ENCODE results near the gene USP25. TPM values are rescaled to one million over a fixed set of nuclear protein-coding genes. Genes with fewer than 3 reads are reported as not detected.

The USP25 gene
- total RNA-seq, 1 donor from 2014 or later, result 71.8 TPM

DNA sequence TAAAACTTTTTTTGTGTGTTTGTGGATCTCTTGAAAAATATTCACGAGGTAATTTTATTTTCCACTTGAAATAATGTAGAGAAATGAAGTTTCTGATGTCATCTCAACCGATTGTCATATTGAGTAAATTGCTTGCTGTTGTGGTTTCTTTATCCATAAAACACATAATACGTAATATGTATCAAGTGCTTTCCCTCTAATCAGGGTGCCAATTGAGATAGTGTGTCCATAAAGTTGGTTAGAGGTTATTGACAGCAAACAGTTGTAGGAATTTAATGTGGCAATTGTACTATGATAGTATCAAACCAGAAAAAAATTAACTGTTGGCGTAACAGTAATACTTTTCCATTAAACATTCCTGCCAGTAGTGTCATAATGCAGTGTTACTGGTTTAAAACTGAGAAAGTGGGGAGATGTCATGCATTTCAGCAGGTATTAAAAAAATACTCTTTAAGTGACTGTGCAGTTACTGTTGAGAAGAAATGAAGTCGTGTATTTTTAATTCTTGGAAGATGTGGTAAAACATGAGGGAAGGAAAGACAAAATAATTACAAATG is 38.3 kb downstream of the USP25 start:
- no peak for DNase-seq

DNA sequence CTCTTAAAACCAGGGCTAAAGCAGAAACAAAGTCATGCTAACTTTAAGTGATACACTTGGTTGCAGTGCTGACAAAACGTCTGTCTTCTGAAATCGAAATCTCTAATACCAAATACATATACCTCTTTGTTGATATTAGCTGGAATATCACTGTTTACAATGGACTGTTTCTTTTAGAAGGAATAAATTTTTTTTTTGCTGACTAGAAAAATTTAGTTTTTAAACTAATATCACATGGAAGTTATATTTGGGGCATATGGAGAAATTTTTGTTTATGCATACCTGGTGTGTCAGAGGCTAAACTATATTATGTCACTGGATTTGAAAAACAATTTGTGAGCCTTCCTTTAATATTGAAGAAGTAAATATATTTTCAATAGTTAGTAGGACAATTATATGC is 39.1 kb downstream of the USP25 start:
- DNase-seq, result no peak

DNA sequence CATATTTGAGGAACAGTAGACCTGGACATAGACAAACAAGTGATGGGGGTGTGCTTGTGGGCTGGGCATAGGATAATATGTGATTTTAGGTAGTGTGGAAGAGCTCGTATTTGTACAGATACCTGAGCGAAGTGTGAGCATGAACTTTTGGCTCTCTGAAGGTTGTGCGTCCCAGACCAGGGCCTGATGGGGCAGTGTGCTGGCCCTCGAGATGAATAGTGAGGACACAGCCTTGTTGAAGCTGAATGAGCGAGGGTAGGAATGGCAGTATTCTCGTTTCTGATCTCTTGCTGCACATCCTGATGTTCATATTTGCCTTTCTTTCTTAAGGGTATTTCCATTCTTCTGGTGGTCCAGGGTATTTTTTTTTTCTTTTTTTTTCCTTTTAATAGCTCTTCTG is 41.5 kb downstream of the USP25 start:
- DNase-seq, result no peak

DNA sequence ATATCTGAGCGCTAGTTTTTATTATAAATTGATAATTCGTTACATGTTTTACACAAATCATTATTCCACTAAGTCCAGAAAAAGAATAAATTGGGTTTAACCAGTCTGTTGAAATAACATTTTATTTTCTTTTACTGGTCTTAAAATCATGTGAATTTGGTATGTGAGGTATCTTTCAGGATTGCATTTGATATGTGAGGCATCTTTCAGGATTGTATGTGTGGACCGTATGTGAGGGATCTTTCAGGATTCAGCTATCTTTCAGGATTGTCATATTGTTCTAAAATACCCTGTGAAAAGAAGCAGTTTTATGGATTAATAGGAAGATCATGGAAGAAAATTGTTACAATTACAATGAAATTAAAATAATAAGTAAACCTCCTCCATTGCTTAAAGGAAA is 42.9 kb downstream of the USP25 start:
- no peak for DNase-seq

DNA sequence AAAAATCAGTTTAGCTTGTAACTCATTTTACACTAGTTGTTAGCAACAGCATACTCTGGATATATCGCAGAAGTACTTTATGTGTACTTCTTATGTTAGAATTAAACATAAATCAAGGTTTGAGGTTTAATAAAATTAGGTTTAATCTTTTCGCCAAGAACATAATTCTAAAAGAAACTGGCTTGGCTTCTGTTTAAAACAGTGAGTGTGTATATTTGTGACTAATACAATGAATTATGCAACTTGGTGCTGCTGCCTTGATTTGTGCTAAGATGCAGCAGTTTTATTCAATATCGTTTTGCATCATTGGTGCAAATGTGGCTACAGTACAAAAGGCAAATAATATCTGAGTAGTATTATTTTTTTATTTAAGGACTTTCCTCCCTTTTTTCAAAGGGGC is 44.8 kb downstream of the USP25 start:
- no peak for DNase-seq

DNA sequence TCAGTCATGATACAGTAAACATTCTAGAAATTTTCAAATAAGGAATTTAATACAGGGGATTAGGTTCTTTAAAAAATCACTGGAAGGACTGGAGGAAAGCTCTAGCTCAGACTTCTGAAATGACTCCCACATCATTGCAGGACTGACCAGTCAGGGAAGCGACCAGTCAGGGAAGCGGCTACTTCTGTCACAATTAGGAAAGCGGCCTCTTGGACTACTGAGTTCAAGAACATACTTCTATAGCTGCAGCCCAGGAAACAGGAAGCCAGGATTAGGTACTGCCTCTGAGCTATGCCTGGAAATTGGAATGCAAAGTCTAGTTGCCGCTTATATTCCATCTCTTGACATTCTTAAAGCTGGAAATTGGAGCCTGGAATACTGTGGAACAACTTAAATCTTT is 45.5 kb downstream of the USP25 start:
- DNase-seq, result no peak

DNA sequence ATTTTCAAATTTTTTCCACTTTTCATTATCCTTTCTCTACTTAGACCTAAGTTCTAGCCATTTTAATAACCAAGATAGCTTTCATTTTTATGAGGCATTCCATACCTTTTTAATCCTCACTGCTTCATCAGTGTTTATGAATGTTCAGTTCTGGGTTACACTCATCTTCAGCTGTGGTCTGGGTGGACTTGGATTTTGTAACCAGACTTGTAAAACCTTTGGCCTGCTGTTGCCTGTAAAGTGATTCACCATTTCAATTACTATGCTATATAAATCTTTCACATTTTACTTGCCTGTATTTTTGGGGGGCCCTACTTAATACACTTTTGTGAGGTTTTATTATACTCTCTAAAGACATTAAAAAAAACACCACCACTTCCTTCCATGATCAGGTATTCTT is 46.2 kb downstream of the USP25 start:
- no peak for DNase-seq

DNA sequence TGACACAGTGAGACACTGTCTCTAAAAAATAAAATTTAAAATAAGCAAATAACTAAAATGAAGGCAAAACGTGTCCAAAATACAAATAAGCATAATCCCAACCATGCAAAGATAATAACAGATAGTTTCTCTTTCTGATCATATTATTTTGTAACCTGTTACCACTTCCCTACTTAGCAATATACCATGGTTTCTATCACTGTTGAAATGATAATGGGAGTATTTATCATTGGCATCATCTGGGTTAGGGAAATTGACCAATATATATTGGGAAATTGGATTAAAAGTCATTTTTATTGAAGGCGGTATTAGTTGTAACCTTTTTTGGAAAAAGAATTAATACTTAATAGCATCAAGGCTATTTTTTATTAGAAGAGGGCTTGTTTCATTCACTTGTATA is 47.0 kb downstream of the USP25 start:
- no peak for DNase-seq

DNA sequence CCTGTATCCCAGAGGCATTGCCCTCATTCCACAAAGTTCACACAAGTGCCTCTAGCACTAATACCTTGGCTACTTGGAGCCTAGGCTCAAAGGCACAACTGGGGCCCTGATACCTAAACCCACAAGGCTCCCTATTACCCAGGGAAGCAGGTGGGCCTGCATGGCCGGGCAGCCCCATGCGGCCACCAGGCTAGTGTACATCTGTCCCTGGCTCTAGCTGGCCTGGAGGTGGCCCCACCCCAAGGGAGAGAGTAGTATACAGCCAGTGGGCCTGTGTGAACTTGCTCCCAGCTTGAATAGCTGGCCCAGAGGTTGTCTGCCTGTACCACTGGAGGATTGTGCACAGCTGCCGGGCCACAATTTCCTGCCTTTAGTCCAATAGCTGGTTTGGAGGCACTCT is 52.2 kb downstream of the USP25 start:
- DNase-seq, result no peak

DNA sequence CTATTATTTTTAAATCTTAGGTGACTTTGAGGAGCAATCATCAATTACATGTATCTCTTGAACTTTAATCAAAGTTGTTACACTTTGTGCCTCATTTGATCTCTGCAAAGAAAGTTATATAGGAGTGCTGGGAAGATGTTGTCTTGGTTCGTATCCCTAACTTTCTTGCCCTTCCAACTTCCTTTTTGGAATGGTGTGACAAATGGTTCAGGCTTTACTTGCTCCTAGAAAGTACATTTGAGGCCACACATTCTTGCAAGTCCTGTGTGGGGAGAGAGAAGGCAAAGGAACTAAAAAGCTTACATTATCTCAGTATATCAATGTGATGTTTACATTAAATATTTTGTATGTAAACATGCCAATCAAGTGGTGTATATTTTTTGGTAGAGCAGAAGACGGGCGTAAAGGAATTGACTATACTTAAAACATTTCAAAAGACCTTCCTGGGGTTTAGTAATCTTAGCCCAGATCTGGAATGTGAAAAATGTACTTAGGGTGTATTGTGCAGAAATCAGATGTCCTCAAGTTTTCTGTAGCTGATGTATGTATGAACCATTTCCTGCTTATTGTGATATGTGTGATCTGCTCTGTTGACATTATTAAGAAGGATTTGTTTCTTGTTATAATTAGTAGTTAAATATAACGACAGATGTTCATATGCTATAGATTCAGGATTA is 59.2 kb downstream of the USP25 start:
- peak; percentile 67 for DNase-seq

DNA sequence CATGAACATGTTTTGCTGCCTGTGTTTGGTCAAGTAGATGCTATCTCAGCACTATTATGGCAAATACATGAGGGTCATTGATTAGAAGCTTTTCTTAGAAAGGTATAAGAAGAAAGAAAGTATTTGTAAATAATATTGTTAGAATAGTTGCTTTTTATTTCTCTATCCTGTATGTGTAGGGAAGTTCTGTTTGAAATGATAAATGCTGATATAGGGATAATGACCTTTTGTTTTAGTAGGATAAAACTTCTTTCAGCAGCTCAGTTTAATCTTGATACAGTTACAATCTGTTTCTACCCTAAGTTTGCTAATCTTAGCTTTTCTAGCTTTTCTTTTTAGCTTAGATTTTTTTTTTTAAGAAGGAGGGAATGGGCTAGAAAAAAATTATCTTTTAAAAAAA is 63.3 kb downstream of the USP25 start:
- DNase-seq, result no peak

DNA sequence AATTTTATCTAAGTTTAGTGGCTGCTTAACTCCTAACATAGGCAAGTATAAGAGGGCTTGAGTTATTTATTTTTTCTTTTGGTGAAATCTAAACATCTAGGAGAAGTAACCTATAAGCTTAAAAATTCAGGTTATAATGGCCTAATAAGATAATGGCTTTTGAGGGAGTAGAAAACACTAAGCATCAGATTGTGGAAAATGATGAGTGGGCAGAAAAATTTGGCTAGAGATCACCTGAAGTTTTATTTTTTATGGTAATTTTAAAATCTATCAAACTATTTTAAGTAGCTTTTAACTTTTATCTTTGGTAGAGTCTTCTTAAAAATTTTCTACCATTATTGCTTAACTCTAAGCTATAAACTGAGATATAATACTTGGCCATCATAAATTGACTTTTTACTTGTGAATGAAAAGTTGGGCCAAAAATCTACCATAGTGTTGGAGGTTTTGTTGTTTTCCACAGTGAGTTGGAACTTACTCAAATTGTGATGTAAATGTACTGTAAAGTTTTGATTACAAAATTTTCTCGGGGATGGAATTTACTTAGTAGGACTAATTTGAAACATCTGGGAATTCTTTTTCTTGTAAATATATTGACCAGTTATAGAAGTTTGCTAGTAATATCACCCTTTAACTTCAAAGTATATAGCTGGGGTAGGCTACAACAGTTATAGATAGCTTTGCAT is 63.9 kb downstream of the USP25 start:
- no peak for DNase-seq

DNA sequence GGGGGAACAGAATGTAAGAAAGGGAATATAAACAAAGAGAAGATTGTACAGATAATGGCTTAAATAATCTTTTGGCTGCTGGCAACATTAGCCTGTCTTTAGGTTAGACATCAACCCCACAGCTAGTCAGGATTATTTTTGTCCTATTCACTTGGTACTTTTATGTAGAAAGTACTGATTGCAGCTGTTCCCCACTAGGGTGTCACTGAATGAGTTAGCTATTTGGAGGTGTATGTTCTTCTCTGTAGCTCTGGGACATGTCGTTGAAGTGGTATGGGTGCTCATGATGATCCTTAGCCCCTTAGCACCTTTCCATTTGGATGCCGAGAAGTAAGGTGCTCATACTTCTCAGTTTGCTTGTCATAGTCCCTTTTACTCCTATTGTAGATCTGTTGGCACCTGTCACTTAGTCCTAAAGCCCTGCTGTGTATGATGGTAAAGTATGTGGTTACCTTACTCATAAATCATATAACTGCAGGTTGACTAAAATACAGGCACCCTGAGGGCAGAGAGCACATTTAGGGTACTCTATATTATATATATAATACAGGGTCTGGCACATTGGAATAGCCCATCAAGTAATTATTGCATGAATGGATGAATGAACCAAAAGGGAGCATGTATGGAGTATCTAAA is 64.6 kb downstream of the USP25 start:
- no peak for DNase-seq

DNA sequence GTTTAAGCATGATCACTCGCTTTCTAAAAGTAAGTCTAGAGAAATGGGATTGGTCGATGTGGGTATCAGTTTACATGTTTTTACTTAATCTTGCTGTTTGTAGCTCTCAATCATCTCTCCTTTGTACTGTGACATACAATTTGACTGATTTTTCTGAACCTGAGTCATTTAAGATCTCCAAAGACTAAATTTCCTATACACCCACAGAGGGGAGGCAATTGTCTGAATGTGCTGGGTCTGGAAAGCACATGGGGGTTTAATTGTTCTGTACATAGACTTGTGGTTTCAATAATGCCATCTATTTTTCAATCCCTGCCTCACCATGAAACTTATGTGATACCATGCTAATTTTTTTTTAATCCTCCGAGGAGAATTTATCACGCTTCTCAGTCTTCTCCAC is 65.8 kb downstream of the USP25 start:
- no peak for DNase-seq

DNA sequence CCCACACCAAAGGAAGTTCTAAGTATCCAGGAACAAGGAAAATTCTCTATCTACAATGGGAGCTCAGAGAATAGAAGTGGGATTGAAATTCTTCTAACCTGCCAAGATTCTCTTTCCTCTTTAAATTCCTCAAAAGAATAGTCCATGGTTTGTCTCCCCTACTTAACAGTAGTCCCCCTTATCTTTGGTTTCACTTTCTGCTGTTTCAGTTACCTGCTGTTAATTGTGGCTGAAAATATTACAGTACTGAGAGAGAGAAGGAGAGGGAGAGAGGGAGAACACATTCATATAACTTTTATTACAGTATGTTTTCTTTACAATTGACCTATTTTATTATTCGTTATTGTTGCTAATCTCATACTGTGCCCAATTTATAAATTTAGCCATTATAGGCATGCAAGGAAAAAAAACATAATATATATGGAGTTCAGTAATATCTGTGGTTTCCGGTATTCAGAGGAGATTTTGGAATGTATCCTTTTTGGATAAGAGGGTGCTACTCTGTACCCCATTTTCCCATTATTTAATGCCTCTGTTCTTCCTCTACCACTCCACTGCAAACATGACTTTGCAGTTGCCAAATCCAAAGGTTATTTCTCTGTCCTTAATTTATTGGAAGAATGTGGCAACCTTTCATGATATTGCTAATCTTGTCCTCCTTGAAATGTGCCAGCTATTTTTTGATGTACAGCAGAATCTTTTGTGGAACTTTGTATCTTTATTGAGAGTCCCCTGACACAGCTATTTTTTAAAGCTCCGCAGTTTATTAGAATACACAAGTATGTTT is 68.0 kb downstream of the USP25 start:
- DNase-seq, result peak; percentile 20

DNA sequence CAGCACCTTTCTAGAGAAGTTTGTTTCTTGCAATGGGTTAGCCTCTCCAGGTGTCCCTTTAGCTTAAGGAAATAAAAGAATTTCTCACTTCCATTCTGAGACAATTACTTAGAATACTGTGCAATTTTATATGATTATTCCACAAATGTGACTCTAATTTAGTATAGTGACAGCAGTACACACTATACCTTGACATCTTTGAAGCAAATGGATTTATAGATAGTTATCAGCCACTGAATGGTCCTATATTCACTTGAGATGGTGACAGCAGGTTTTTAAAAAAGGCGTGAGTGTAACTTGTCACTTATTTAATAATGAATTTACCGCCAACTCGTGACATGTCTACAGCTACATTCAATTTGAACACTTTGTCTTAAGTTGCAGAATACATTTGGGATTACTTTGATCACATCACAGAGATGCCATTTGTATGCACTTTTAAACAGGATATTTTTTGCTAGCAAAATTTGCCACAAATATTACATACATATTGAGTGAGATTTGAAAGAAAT is 71.6 kb downstream of the USP25 start:
- no peak for DNase-seq

DNA sequence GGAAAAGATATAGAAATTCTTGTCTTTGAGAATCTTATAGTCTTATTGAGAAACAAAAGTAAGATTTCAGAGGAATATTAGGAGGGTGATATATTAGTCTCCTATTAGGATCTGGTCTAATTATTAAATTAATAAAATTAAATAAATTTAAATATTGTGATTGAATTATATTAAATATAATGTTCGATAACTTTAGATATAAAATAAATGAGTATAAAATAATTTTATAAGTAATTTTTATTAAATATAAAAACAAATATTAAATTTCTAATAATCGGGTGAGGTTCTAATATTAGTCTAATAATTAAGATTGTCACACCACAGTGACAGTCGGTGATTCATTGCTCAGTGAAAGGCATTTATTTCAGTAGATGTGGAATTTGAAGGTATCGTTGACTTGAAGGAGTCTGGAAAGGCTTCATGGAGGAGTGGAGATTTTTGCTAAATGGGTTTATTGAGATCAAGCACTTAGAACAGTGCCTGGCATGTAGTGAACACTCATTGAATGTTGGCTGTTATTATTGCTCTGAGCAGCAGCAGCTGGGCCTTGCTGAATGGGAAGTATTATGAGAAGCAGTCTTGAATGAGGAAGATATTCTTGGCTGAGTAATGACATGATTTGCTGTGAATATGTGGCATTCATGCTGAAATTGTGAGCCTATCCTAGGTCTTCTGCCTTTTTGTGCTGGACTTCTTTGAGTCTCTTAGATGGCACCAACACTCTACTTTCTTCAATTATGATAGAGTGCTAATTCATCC is 74.6 kb downstream of the USP25 start:
- DNase-seq, result no peak

DNA sequence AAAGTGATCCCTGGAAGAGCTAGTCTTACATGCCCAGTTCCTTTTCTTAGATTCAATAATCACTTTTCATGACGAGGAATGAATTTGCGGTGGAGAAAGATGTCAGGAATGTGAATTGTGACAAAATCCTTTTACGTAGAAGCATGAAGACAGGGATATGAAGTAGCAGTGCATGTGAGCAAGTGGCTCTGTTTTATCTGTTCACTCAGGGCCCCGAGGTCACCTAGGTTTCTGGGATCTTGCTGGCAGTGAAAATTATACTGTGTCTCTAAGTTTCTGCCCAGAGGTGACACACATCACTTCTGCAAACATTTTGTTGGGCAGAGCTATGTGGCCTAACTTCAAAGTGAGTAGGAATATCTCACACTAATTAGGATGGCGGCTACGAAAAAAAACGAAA is 79.3 kb downstream of the USP25 start:
- no peak for DNase-seq

DNA sequence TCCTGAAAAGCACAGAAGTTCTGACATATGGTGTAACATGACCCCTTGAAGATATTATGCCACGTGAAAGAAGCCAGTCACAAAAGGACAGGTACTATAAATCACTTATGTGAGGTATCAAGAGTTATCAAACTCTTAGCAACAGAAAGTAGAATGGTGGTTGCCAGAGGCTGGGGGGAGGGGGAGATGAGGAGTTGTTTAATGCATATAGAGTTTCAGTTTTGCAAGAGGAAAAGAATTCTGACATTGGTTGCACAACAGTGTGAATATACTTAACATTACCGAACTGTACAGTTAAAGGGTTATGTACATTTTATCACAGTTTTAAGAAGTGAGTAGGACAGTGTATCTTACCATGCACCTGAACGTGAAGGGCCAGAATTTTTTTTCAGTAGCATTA is 80.0 kb downstream of the USP25 start:
- no peak for DNase-seq

DNA sequence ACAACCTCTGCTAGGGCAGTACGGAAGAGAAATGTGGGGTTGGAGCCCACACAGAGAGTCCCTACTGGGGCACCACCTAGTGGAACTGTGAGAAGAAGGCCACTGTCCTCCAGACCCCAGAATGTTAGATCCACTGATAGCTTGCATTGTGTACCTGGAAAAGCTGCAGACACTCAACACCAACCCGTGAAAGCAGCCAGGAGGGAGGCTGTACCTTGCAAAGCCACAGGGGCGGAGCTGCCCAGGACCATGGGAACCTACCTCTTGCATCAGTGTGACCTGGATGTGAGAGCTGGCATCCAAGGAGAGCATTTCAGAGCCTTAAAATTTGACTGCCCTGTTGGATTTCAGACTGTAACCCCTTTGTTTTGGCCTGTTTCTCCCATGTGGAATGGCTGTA is 85.5 kb downstream of the USP25 start:
- DNase-seq, result no peak

DNA sequence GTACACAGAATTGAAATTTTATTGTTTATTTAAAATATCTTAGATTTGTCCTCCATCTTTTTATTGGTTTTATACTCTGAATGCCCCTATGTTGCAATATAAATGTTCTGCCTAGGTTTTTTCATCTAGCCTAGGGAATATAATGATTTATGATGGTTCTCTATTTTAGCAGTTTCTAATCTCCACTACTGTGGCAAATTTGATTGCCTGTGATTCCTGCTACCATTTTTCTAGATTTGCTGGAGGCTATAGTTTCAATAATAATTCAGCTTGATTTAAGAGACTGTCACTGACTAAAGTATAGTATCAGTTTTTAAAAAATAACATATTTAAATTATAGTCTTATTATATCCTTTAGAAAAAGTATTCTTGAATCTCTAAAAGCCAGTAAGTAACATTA is 90.5 kb downstream of the USP25 start:
- no peak for DNase-seq

DNA sequence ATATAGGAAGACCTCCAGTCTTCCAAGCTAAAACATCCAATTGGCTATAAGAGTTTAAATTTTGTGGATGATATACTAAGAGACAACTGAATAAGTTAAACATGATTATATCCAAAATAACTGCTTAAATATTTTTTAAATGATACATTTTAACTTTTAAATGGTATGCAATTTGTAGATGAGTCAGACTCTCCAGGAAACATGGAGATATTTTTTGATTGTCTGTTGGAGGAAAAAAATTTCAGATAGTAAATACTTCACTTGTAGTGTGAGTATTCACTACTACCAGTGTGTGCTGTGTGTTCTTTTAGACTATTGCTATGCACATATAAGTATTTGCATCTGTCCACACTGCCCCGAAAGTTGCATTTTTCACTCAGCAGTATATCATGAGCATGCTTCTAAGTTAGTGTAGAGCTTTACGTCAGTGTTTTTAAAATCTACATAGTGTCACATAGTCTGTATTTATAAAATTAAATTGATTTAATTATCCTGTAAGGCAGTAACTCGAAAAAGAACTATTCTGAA is 91.1 kb downstream of the USP25 start:
- peak; percentile 36 for DNase-seq
